Right renal pelvis (tissue), 4 donors: Measurements from ENCODE around the gene ITLN2. TPM values are rescaled to one million over a fixed set of nuclear protein-coding genes. Genes with fewer than 3 reads are reported as not detected.
A peak's percentile ranks its signal among the peaks of the same experiment; 100 is the strongest.
"Not testable (repeated sequence)": the region's sequence is repeated elsewhere in the genome, so short reads cannot be mapped to it uniquely, and the experiment has no call there.

Experiments used
- DNase-seq, 4 donors: peaks; one replicate each; pipeline ENCODE4 v3.0.0-alpha.2; 2013; ENCODE audit warnings: low read depth in 4 of 4, low spot score in 3 of 4, missing footprints in 1 of 4
- polyA plus RNA-seq, 4 donors: library from polyadenylated mRNA; unstranded; fragments of 120-200 nt; gene quantifications; one replicate each; pipeline ENCODE4 v1.2.1, GENCODE V29; 2013; ENCODE audit not compliant: insufficient read length in 4 of 4

The ITLN2 gene
- under 1 TPM in 1 of 4 donors, not detected in 3; 0.06 TPM for polyA plus RNA-seq

GRCh38 chr1:160954158-160955104 is at the start of gene ITLN2:
TSS of gene ITLN2 (minus strand) at chr1:160954809. CDS start at chr1:160954741, 68 bp downstream.
- peak in 1 of 4 donors; percentile 12 for DNase-seq

- DNase-seq = no peak
Observed at GRCh38 chr1:161001525-161001924, 46.9 kb upstream of the ITLN2 start.

DNA sequence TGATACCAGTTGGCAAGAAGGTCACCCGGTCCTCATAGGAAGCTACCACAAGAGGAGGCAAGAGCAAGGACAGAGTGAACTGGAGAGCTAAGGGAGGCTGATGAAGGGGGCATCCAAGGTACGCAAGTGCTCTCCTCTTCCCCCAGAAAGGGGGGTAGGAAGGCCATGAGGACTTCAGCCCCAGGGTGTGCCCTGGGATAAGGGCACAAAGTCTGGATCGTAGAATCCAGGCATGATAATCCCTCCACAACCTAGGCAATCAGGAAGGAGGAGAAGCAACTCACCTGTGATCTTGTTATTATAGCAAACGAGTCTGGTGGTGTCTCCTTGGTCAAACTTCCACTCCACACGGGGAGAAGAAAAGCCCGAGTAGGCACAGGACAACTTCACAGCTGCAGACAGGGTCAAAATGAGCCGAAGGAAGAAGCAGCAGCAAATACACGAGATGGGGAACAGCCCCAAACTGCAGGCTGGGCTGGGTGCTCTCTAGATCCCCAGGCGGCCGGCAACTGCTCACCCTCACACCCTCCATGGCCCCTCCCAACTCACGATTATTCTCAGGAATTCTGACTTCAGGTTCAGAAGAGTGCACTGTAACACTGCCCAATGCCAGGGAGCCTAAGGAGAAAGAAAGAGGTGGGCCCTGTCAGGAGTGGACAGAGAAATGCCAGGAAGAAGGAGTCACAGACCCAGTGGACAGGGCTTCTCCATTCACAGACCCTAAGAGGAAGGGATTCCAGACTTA is 46.3 kb upstream of the ITLN2 start:
- no peak for DNase-seq

GRCh38 chr1:160999376-160999775 is 44.8 kb upstream of the ITLN2 start:
- no peak for DNase-seq

DNA sequence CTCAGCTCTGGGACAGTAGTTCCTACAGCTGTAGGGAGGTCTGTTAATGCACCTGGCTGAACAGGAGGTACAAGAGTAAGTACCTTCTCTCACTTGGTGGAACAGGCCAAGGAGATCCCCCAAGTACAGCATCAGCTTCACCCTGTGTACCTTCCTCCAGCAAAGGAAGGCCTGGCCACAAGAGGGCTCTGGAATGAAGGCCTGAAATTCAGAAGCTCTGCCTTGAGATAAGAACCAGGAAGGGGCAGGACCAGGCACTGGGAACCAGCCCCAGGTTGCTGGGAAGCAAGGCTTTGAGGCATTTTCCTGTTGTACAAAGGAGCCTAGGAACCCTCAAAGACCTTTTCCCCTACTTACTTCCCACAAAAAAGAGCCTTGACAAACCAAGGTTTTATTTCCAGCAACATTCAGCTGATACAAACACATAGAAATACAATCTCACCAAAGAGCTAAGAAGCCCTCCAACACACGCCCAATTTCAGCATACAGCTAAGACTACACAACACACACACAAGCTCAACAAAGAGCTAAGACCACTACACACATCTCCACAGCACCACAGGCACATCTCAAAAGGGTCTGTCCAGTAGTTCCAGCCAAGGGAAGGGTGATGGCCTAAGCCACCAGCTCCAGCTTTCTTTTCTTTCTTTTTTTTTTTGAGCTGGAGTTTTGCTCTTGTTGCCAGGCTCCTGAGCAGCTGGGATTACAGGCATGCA is 42.9 kb upstream of the ITLN2 start:
- no peak for DNase-seq

- no peak for DNase-seq
Observed at GRCh38 chr1:160996178-160996577, 41.6 kb upstream of the ITLN2 start.

GRCh38 chr1:160993544-160994193 is 39.1 kb upstream of the ITLN2 start:
- no peak for DNase-seq

DNA sequence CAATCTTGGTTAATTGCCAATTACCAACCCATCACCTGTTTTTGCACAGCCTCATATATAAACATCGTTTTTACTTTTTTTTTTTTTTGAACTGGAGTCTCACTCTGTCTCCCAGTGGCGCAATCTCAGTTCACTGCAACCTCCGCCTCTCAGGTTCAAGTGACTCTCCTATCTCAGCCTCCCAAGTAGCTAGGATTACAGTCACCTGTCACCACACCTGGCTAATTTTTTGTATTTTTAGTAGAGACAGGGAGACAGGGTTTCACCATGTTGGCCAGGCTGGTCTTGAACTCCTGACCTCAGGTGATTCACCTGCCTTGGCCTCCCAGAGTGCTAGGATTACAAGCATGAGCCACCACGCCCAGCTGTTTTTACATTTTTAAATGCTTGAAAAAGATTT is 37.4 kb upstream of the ITLN2 start:
- not testable (repeated sequence) for DNase-seq

DNA sequence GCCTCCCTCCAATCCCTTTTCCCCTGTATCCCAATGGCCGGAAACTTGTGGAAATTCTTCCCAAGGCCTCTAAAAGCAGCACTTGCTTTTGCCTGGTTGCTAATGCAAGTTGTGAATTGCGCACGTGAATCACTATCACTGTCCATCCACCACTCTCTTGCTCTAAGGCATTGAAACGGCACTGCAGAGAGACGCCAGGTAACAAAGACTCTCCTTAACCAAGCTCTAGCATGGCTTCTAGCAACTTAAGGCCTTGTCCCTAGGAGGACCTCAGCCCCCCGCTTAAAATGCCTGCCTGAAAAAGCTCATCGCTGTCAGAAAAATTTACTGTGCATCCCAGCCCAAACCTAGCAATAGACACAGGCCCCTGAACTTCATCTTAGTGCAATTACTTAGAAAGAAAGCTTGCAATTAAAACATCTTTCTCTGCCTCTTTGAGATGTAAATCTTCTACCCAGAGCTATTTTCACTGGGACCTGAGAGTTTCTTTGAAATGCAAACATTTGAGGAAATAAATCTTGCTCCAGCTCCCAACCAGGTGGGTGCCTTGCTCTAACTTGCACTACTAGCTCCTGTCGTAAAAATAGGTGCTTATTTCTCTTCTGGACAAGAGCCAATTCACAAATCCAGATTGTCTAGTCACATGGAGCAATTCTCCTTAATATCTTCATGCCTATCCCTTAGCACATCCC is 32.9 kb upstream of the ITLN2 start:
- DNase-seq = no peak

DNA sequence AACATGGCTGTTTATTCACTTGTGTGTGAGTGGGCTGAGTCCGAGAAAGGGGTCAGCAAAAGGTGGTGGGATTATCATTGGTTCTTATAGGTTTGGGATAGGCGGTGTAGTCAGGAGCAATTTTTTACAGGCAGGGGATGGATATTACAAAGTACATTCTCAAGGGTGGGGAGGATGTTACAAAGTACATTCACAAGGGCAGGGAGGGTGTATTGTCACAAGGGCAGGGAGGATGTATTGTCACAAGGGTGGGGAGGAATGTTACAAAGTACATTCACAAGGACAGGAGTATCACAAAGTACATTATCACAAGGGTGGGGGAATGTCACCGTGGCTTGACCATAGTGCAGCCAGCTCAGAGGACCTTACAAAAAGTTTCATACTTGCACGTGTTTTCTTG is 31.1 kb upstream of the ITLN2 start:
- DNase-seq = no peak

DNA sequence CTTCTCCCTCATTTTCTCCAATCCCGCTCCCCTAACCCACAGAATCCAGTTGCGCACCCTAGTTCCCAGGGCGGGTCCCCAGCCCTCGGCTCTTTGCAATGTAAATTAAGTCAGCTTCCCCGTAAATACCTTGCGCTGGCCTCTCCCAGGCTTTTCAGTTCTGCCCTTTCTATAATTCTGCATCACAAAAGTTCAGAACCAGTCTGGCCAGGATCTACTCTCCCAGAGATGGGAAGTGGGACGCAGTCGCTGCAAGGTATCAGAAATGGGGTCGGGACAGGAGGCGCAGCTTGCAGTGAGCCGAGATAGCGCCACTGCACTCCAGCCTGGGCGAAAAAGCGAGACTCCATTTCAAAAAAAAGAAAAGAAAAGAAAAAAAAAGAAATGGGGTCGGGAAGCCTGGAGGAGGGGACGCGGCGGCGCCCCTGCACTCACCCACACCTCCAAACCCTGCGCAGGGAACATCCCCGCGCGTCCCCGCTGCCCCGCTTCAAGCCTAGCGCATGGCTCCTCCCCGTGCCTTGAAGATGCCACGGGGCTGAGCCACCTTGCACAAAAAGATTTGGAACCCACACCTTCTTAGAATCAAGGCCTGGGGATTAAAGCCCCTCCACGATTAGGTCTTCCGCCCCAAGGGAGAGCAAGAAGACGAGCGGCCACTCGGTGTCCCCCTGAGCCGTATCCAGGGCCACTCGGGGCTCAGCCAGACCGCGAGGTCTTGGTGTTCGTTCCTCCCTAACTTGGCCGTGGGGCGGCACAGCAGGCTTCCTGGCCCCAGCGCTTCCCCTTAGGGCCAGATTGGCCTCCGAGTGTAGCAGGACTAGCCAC is 27.2 kb upstream of the ITLN2 start:
- no peak for DNase-seq

DNA sequence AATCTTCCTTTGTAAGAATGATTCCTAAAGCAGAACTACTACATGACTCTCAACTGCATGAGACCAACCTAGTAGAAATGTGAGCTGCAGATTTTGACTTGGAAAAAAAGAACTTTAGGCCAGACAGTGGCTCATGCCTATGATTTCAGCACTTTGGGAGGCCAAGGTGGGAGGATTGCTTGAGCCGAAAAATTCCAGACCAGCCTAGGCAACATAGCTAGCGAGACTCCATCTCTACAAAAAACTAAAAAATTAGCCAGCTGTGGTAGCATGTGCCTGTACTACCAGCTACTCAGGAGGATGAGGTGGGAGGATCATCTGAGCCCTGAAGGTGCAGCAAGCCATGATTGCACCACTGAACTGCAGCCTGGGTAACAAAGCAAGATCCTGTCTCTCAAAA is 24.7 kb upstream of the ITLN2 start:
- no peak for DNase-seq

- no peak for DNase-seq
Observed at GRCh38 chr1:160978510-160978927, 23.9 kb upstream of the ITLN2 start.

DNA sequence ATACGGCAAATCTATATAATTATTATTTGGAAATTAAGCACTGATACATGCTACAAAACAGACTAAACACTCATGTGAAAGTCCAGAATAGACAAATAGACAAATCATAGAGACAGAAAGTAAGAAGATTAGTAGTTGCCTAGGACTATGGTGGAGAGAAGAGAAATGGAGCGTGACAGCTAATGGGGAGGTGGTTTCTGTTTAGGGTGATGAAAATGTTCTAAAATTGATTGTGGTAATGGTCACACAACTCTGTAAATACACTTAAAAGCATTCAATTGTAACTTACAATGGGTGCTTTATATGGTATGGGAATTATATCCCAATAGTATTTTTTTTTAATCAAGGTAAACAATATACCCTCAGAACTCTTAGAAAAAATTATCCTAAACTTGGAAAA is 20.4 kb upstream of the ITLN2 start:
- DNase-seq = no peak

- no peak for DNase-seq
Observed at GRCh38 chr1:160973491-160973890, 18.9 kb upstream of the ITLN2 start.

- no peak for DNase-seq
Observed at GRCh38 chr1:160972939-160973338, 18.3 kb upstream of the ITLN2 start.

DNA sequence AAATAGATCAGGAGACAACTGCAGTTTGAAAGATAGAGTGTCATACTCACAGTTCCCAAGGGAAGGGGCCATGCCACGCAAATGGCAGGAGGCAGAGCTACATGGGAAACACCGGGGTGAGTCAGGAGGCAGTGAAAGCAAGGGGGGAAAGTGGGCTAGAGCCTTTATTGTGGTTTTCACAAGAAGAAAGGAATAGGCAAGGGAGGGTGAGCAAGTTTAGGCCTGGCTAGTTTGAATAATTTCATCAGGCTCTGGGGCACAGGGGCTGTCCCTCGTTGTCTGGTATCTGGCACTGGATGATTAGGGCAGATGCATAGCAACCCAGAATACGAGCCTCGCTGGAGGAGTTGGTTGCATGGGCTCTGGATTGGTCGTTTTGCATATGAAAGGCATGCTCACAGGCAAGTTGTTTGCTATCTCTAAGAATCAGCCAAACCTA is 17.0 kb upstream of the ITLN2 start:
- no peak for DNase-seq

- no peak for DNase-seq
Observed at GRCh38 chr1:160963521-160963920, 8.9 kb upstream of the ITLN2 start.

DNA sequence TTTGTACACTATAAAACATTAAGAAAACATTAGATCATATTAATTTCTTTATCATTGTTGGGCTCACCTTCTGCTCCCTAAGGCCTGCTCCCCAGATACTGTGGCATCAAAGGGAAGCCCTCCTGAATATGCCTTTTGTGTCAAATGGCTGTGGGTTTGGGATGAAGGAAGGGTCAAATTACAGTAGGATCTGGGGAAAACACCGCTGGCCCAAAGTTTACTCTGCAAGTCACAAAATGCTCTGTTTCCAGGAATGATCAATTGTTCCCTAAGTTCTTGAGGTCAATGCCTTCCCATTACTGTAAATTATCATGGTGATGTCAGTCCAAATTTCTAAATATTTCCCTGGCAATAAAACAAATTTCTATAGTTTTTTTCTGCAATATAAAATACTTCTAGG is 6.8 kb upstream of the ITLN2 start:
- DNase-seq = no peak
